Skeletal muscle cell (primary cell): Measurements from ENCODE around the gene LSP1.
A peak's percentile ranks its signal among the peaks of the same experiment; 100 is the strongest.

ENCODE experiments used
- DNase-seq: peaks from one replicate; pipeline ENCODE4 v3.0.0-alpha.2; 2010; ENCODE audit warnings: low read depth
- H3K4me3 ChIP-seq: 2 replicates; pipeline ENCODE4 v1.5.1; 2011; ENCODE audit warnings: low read depth, mild to moderate bottlenecking, control low read depth, low read length, moderate library complexity

LSP1 gene

DNA sequence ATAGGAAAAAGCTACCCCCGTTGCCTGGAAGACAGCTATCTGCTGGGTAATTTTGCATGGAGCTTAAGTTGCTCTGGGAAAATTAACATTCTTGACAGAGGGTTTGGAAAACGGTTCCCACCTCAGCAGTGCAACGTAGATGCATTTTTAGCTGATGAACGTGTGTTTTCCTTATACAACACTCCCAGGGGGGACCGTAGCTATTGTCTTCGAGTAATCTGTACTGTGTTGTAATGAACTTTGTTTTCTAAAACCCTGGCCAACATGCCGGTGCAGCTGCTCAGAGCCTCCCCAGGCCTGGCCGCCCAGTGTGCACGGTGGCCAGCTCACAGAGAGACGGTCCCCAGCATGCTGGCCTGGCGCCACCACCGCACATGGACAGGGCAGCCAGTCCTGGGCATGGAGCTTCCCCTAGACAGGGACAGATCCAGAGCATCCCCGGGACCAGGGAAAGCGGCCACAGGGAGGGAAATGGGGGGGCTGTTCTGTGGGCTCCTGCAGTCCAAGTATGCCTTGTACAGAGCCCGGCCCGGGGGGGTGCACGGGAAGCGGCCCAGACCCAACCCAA is 68.8 kb downstream of the LSP1 start:
- peak; percentile 78 for DNase-seq
- no peak overlapping the region for H3K4me3 ChIP-seq

- H3K4me3 ChIP-seq: no peak overlapping the region
- no peak for DNase-seq
These were observed 69.7 kb downstream of the LSP1 start for GRCh38 chr11:1922481-1923081.

- H3K4me3 ChIP-seq: no peak overlapping the region
- no peak for DNase-seq
These were observed 70.5 kb downstream of the LSP1 start for GRCh38 chr11:1923201-1923956.

GRCh38 chr11:1924181-1924580 is 71.3 kb downstream of the LSP1 start:
- DNase-seq: no peak
- H3K4me3 ChIP-seq: no peak overlapping the region

GRCh38 chr11:1924646-1925372 is 71.9 kb downstream of the LSP1 start:
- no peak for DNase-seq
- H3K4me3 ChIP-seq: no peak overlapping the region

DNA sequence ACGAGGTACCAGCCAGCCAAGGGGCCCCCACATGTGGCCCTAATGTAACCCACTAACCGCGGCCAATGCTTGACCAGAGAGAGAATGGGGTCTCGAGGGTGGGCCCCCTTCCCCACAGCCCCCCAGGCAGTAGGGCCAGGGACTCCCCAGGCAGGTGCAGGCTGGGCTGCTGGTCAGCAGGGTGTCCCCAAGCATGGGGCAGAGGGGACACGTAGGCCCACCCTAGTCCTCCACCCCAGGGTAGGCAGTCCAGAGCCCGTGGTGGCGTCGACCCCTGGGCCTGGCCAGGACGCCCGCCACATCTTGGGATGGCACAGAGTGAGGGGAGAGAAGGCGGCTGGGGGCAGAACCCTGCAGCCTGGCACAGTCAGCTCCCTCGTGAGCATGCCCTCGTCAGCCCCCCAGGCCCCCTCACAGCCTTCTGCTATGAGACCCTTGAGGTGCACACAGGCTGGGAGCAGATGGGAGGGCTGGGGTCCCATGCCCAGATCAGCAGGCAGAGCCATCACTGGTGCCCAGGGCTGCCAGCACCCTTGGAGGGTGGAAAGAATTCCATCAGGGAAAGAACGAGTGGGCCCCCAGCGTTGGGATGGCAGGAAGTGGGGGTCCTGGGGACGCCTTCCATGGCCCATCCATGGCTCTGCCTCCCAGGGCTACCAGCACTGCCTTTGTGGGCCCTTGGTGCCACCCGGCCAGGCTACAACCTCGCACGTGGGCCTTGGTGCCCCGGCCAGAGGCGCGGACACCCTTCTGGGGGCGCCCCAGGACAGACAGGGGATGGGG is 72.7 kb downstream of the LSP1 start:
- no peak overlapping the region for H3K4me3 ChIP-seq
- no peak for DNase-seq

DNA sequence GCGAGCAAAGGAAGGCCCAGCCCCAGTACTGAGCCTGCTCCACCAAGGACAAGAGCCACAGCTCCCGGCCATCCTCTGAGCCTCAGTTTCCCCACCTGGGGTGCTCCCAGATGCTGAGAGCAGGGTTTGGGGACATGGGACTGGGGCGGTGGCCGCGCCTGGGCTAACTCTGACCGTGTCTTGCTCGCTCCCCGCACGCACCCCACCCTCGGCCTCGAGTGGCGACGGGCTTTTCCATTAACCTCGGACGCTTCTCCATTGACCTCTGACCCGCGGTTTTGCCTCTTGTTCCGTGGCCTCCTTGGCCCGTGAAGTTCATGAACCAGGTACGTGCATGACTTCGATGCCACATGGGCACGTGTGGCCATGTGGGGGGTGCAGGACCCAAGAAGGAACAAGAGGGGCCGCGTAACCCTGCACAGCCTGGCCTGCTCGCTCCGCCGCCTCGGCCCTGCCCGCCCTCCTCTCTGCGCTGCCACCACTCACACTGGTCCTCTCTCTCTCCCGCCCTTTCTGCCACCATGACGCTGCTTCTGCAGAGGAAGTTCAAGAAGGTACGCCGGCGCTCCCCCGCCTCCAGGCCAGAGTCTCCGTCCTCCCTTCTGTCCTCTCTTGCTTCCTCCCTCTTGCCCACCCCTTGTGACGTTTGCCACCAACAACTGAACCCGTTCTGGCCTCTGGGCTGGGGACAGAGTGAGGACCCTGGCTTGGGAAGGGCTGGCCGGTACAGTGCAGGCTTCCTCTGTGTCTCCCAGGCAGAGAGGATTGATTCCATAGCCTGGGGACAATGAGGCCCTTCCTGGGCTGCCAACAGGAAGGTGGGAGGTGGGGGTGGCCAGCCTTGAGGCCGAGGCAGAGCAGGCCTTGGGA is 73.5 kb downstream of the LSP1 start:
- no peak overlapping the region for H3K4me3 ChIP-seq
- no peak for DNase-seq

DNA sequence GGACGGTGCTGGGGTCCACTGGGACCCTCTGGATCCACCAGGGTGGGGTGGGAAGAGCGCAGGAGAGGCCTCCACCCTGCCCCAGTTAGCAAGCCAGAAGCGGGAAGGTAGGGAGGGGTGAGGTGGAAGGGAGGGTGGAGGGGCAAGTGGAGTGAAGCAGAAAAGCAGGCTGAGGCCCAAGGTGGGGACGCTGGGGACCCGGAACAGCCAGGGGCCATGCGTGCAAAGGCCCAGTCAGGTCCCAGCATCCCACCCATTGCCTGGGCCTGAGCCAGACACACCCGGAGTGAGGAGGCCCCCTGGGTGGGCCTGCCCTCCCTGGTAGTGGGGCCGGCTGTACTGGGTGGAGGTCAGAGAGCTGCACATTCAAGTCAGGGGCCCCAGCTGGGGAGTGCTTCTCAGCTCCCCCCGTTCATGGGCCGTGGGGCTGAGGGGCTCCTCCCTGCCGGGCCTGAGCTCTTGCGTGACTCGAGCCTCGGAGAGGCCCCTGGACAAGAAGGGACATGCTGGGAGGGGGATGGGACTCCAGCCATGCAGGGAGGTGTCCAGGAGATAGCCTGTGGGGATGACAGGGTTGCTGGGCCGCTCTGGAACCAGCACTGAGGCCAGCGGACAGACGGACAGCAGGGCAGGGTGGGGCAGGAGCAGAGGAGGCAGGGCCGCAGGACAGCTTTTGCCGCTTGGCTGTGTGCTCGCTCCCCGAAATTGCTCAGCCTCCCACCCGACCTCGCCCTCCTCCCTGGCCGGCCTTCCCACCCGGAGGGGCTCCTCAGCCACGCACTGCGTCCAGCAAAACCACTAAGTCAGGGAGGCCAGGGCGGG is 74.4 kb downstream of the LSP1 start:
- no peak for DNase-seq

GRCh38 chr11:1927848-1928469 is 75.1 kb downstream of the LSP1 start:
- no peak overlapping the region for H3K4me3 ChIP-seq
- DNase-seq: no peak

More for the DNA sequence above, 74.4 kb downstream of the LSP1 start:
- no peak overlapping the region for H3K4me3 ChIP-seq

DNA sequence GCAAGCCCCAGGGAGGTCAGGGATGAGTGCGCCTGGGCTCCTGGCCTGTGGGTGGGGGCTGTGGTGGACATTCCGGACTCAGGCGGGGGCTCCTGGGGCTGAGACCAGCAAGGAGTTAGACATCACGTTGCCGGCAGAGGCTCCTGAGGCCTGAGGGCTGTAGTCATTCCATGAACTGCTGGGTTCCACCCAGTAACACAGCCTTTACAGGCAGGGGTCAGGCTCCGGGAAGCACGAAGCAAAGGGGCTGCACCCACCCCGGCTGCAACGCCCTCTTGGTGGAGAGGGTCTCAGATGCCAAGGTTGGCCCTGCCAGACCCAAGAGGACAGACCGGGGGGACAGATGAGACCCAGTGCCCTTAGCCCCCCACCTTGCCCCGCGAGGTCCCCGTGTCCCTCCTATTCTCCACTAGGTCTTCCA is 75.6 kb downstream of the LSP1 start:
- DNase-seq: no peak
- H3K4me3 ChIP-seq: no peak overlapping the region

DNA sequence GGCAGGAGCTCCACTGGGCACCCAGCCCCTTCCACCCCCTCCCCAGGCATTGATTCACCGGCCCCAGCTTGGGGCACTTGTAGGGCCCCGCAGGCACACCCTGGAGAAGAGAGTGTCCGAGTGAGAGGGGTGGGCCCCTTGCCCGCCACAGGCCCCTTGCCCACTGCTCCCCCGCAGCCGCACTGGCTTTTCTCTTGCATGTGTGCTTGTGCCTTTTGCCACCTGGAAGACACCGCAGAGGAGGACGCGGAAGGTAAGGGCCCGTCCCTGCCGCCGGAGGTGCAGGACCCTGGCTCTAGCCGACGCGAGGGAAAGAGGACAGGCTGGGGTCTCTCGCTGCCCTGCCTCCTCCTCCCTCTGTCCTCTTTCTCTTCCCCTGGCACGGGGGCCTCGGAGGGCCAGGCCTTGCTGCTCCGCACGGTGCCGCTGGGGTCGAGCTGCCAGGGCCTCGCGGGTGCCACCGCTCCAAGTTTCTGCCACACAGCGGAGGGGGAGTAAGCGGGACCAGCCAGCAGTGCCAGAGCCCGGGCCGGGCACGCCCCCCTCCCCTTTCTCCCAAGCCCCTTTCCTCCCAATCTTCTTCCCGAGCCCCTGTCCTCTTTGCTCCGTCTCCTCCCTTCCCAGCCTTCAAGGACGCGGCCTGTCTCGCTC is 76.1 kb downstream of the LSP1 start:
- no peak overlapping the region for H3K4me3 ChIP-seq
- DNase-seq: no peak

DNA sequence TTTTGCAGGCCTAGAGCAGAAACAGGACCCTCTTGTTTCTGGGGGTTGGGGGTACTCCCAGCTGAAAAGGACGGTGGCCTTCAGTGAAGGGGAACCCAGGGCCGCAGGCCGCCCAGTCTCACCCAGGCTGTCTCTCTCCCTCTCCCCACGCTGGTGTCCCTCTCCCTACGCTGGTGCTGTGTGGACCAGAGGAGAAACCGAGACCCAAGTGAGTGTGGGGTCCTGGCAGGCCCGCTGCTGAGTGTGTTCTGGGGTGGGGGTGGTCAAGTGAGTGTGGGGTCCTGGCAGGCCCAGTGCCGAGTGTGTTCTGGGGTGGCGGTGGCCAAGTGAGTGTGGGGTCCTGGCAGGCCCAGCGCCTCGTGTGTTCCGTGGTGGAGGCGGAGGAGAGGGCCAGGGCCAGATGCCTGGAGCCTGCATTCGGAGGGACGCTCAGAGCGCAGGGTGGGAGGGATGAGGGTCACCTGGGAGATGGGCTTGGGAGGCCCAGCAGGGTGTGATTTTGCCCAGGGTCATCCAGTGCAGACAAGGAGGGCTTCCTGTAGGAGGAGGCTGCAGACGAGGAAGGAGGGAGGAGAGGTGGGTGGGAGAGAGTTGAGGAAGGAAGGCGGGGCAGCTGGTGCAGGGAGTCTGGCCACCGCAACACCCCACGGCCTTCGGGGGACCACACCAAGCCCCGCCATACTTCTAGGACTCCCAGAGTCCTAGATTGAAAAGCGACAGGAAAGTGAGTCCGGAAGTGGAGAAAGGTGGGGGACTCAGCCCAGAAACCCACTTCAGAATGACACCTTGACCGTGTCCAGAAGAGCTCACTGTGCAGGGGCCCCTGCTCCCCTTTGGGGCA is 77.0 kb downstream of the LSP1 start:
- no peak overlapping the region for H3K4me3 ChIP-seq
- no peak for DNase-seq

GRCh38 chr11:1930462-1930830 is 77.6 kb downstream of the LSP1 start:
- H3K4me3 ChIP-seq: no peak overlapping the region
- no peak for DNase-seq

- DNase-seq: peak; percentile 60
- H3K4me3 ChIP-seq: no peak overlapping the region
These were observed 78.6 kb downstream of the LSP1 start for GRCh38 chr11:1931341-1932104.

- no peak for DNase-seq
- H3K4me3 ChIP-seq: no peak overlapping the region
These were observed 79.2 kb downstream of the LSP1 start for GRCh38 chr11:1932105-1932480.

DNA sequence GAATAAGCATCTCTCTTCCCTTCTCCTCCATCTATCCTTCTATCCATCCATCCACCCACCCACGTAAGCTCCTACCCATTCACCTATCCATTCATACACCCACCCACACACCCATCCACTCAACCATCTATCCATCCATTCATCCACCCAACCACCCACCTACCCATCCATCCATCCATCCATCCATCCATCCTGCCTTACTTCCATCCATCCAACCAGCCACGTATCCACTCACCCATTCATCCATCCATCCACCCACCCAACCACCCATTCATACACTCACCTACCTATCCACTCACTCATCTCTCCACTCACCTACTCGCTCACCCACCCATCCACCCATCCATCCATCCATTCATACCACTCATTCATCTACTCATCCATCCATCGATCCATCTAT is 79.8 kb downstream of the LSP1 start:
- no peak for DNase-seq
- H3K4me3 ChIP-seq: no peak overlapping the region
